HG03520 (cell line): Measurements from ENCODE around the gene CLEC11A.
"Not testable (repeated sequence)": the region's sequence is repeated elsewhere in the genome, so short reads cannot be mapped to it uniquely, and the experiment has no call there.

ENCODE experiments used
- ATAC-seq: cut with Tn5 transposase; IDR thresholded peaks from one replicate; pipeline ENCODE4 v1.9.1; 2021; ENCODE audit warnings: mild to moderate bottlenecking, moderate library complexity; ENCODE audit not compliant: unreplicated experiment

CLEC11A gene

DNA sequence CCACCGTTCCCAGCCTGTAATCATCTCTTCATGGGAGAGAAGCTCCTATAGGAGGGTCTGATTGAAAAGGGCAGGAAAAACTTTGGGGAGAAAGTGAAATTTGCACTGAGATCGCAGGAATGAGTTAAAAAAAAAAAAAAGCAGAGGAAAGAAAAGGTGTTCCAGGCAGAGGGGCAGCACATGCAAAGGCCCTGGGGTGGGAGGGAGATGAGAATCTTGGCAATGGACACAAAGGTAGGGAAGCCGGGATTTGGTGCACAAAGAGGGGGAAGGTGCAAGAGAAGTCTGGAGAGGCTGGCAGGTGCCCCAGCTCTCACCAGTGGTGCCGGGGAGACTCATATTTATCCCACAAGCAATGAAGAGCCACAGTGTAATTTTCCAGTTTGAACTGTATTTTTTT is 30.7 kb downstream of the CLEC11A start:
- ATAC-seq = no peak

DNA sequence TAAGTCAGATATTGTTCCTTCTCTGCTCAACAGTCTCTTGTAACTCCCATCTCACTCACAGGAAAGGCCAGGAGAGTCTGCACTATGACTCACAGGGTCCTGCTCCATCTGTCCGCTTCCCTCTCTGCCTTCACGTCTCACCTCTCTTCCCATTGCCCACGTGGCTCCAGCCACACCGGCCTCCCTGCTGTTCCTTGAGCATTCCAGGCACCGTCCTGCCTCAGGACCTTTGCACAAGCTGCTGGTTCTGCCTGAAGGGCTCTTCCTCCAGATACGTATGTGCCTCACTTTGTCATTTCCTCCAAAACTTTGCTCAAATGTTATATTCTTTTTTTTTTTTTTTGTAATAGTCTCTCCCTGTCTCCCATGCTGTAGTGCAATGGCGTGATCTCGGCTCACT is 33.1 kb downstream of the CLEC11A start:
- ATAC-seq = not testable (repeated sequence)

DNA sequence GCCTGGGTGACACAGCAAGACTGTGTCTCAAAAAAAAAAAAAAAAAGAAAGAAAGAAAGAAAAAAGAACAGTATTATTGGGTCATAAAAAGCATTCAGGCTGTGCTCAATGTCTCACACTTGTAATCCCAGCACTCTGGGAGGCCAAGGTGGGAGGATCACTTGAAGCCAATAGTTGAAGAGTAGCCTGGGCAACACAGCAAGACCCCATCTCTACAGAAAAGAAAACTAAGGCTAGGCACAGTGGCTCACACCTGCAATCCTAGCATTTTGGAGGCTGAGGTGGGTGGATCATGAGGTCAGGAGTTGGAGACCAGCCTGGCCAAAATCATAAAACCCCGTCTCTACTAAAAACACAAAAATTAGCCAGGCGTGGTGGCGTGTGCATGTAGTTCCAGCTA is 34.5 kb downstream of the CLEC11A start:
- ATAC-seq = not testable (repeated sequence)

- not testable (repeated sequence) for ATAC-seq
Measured at GRCh38 chr19:50759076-50759475, 35.9 kb downstream of the CLEC11A start.

DNA sequence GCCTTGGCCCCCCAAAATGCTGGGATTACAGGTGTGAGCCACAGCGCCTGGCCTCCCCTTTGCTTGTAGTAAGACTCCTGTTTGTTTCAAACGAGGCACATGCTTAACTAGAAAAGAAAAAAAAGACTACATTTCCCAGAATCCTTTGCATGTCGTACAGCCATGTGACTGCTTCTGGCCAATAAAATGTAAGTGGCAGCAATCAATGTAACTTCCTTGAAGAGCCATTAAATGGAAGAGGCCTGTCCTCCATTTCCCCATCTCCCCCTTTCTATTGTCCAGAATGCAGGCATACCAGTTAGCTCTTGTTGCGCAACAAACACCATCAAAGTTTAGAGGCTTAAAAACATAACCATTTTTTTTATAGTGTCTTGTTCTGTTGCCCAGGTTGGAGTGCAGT is 36.7 kb downstream of the CLEC11A start:
- ATAC-seq = no peak

GRCh38 chr19:50761501-50761900 is 38.3 kb downstream of the CLEC11A start:
- not testable (repeated sequence) for ATAC-seq

DNA sequence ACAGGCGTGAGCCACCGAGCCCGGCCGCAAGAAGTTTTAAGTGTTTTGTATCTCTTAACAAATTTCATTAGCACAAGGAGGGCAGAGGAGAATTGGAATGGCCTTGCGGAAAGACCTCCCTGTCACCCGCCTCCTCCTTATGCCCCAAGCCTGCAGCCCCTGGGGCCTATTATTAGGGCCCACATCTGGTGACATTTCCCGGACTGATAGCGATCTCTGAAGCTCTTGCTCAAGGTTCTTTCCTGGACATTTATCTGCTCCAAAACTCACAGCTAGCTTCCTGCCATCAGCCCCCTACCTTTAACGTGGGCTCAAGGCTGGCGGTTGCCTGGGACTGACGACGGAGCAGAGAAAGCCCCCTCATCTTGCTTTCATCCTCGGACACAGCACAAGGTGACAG is 40.4 kb downstream of the CLEC11A start:
- not testable (repeated sequence) for ATAC-seq

- ATAC-seq = no peak
Measured at GRCh38 chr19:50764409-50764808, 41.2 kb downstream of the CLEC11A start.

- ATAC-seq = not testable (repeated sequence)
Measured at GRCh38 chr19:50766746-50767145, 43.6 kb downstream of the CLEC11A start.

- not testable (repeated sequence) for ATAC-seq
Measured at GRCh38 chr19:50767263-50767662, 44.1 kb downstream of the CLEC11A start.

DNA sequence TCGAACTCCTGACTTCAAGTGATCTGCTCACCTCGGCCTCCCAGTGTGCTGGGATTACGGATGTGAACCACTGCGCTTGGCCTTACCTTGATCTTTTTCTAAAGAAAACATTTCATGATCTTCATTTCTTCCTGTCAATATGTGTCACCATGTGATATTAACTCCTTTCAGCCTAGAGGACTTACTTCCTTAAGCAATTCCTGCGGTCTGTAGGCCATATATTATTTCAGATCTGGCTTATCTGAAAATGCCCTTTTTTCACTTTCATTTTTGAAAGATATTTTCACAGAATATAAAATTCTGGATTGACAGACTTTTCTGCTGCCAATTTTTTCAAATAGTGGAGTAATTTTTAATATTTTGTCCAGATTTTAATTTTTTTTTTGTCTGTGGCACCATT is 45.1 kb downstream of the CLEC11A start:
- no peak for ATAC-seq

DNA sequence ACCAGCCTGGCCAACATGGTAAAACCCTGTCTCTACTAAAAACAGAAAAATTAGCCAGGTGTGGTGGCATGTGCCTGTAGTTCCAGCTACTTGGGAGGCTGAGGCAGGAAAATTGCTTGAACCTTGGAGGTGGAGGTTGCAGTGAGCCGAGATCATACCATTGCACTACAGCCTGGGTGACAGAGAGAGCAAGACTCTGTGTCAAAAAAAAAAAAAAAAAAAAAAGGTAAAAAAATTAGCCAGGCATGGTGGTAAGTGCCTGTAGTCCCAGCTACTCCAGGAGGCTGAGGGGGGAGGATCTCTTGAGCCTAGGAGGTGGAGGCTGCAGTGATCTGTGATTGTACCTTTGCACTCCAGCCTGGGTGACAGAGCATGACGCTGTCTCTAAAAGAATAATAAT is 47.0 kb downstream of the CLEC11A start, which contains the start of gene GPR32:
TSS of gene GPR32 (plus strand) at position 301 of the 400 bp plus-strand sequence. CDS start 137 bp downstream, outside the sequence.
- ATAC-seq = not testable (repeated sequence)

- ATAC-seq = no peak
Measured at GRCh38 chr19:50770888-50771287, 47.7 kb downstream of the CLEC11A start.

GRCh38 chr19:50772476-50772875 is 49.3 kb downstream of the CLEC11A start:
- ATAC-seq = no peak

DNA sequence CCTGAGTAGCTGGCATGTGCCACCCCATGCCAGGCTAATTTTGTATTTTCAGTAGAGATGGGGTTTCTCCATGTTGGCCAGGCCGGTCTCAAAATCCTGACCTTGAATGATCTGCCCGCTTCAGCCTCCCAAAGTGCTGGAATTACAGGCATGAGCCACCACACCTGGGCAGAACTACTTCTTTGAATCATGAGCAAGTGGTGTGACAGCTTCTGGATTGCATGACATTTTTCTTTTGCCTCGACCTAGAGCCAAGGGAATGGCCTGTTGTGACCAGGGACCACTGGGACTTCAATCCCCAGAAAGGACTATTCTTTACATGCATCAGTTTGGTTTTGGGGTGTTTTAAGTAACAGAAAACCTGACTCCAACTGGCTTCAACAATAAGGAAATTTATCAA is 49.7 kb downstream of the CLEC11A start:
- ATAC-seq = not testable (repeated sequence)

- not testable (repeated sequence) for ATAC-seq
Measured at GRCh38 chr19:50773454-50773853, 50.3 kb downstream of the CLEC11A start.
